Activated CD8-positive, alpha-beta T cell treated with anti-CD3 and anti-CD28 coated beads for 36 hours (primary cell): ENCODE data around the gene SPAG9. TPM values are rescaled to one million over a fixed set of nuclear protein-coding genes. Genes with fewer than 3 reads are reported as not detected.

Experiments used
- ATAC-seq: fragments of 200-7000 bp; cut with Tn5 transposase; one replicate; pipeline ENCODE4 v1.10.0; 2021; ENCODE audit warnings: mild to moderate bottlenecking, moderate library complexity
- CTCF ChIA-PET: fragments of 350-600 bp; sonication (Branson Sonifier 250); formaldehyde crosslinking; loops from one replicate; lab custom pipeline; 2021; ENCODE audit warnings: antibody characterized with exemption; lab: Charles Lee
- POLR2A ChIA-PET: fragments of 350-600 bp; sonication (Branson Sonifier 250); formaldehyde crosslinking; loops from one replicate; lab custom pipeline; 2021; ENCODE audit warnings: antibody characterized with exemption; lab: Charles Lee
- DNase-seq: peaks from one replicate; pipeline ENCODE4 v3.0.0-alpha.2; 2020
- H3K27ac Mint-ChIP-seq: one replicate; pipeline ENCODE4 v1.8.0; 2021; ENCODE audit warnings: mild to moderate bottlenecking, mixed read lengths
- H3K27me3 Mint-ChIP-seq: one replicate; pipeline ENCODE4 v1.8.0; 2021; ENCODE audit warnings: mixed read lengths
- H3K36me3 Mint-ChIP-seq: one replicate; pipeline ENCODE4 v1.8.0; 2021; ENCODE audit warnings: low read depth, mixed read lengths
- H3K4me1 Mint-ChIP-seq: one replicate; pipeline ENCODE4 v1.8.0; 2021; ENCODE audit warnings: low read depth, mixed read lengths
- H3K4me3 Mint-ChIP-seq: one replicate; pipeline ENCODE4 v1.8.0; 2021; ENCODE audit warnings: mild to moderate bottlenecking, moderate library complexity, mixed read lengths
- H3K9me3 Mint-ChIP-seq: one replicate; pipeline ENCODE4 v1.8.0; 2021; ENCODE audit warnings: mixed read lengths
- CTCF ChIP-seq: fragments of 200-600 bp; IDR thresholded peaks from one replicate; pipeline ENCODE4 v1.8.0; 2022; ENCODE audit warnings: antibody characterized with exemption, mild to moderate bottlenecking
- intact Hi-C: fragments of 100-400 bp; cut with micrococcal nuclease; formaldehyde crosslinking; loops from one replicate; pipeline ENCODE4 v1.10.0; 2022
- total RNA-seq, 2 experiments: library from RNA; stranded (reverse); gene quantifications; one replicate each; pipeline ENCODE4 v1.2.3, GENCODE V29; 2021

SPAG9 gene
- total RNA-seq, 2 experiments from 2014 or later, result 54.3 to 59.8 TPM

GRCh38 chr17:51159604-51160003, 38.9 kb upstream of the SPAG9 start:
- DNase-seq (no peak), ATAC-seq (no peak)
- no peaks in the 10 kb centered on the region for H3K27me3 Mint-ChIP-seq
- no peak overlapping the region for H3K4me3 Mint-ChIP-seq
- intact Hi-C loops, result loop anchor here (10.0 kb wide), 1 partner anchor 295 kb away; the partner anchor contains the start of gene TOB1
- no peak for TF ChIP-seq CTCF
- no peak overlapping the region for H3K27ac Mint-ChIP-seq
- peaks cover 51% of the 10 kb centered on the region for H3K36me3 Mint-ChIP-seq
- peaks cover 24% of the 10 kb centered on the region for H3K4me1 Mint-ChIP-seq
- POLR2A ChIA-PET, result interaction anchor here (0.8 to 1.4 kb wide), 2 partner anchors 12 to 107 kb away, joined by 3 to 4 read pairs; no protein-coding TSS in a partner anchor
- CTCF ChIA-PET, result interaction anchor here (0.9 kb wide), 1 partner anchor 93 kb away, joined by 3 read pairs; no protein-coding TSS in a partner anchor
- H3K9me3 Mint-ChIP-seq, result no peaks in the 10 kb centered on the region

GRCh38 chr17:51155416-51155815, 34.7 kb upstream of the SPAG9 start:
- ATAC-seq (no peak), DNase-seq (no peak)
- POLR2A ChIA-PET, result interaction anchor here (1.0 to 6.2 kb wide), 2 partner anchors 9 to 35 kb away, joined by 3 to 71 read pairs; partner anchors contain the start of genes NME2 and SPAG9
- CTCF ChIA-PET, result interaction anchor here (1.0 to 6.4 kb wide), 4 partner anchors 13 to 153 kb away, joined by 3 to 145 read pairs (median 3); no protein-coding TSS in a partner anchor
- no peaks in the 10 kb centered on the region for H3K27me3 Mint-ChIP-seq
- no peak overlapping the region for H3K27ac Mint-ChIP-seq
- H3K9me3 Mint-ChIP-seq, result no peaks in the 10 kb centered on the region
- no peak overlapping the region for H3K4me3 Mint-ChIP-seq
- intact Hi-C loops, result loop anchor here (10.0 kb wide), 1 partner anchor 291 kb away; the partner anchor contains the start of gene TOB1
- H3K36me3 Mint-ChIP-seq, result peaks cover 31% of the 10 kb centered on the region
- no peak for TF ChIP-seq CTCF
- peaks cover 24% of the 10 kb centered on the region for H3K4me1 Mint-ChIP-seq

- Mint-ChIP-seq H3K9me3 (no peaks in the 10 kb centered on the region), H3K36me3 (peaks cover 23% of the 10 kb centered on the region), H3K27ac (no peak overlapping the region), H3K27me3 (no peaks in the 10 kb centered on the region), H3K4me3 (no peak overlapping the region), H3K4me1 (peaks cover 20% of the 10 kb centered on the region)
- no peak for TF ChIP-seq CTCF
- intact Hi-C loops, result loop anchor here (5.0 to 10.0 kb wide), 2 partner anchors 152 to 289 kb away; partner anchors contain the start of gene TOB1
- DNase-seq (no peak), ATAC-seq (no peak)
- CTCF ChIA-PET, result interaction anchor here (0.9 to 6.4 kb wide), 8 partner anchors 8 to 369 kb away, joined by 3 to 145 read pairs (median 5); no protein-coding TSS in a partner anchor
- POLR2A ChIA-PET, result interaction anchor here (1.3 to 6.2 kb wide), 6 partner anchors 10 to 155 kb away, joined by 3 to 71 read pairs (median 13); partner anchors contain the start of genes NME2 and SPAG9
Measured at GRCh38 chr17:51154176-51154575, 33.5 kb upstream of the SPAG9 start.

- ATAC-seq (peak; percentile 92), DNase-seq (peak; percentile 98)
- no peaks in the 10 kb centered on the region for H3K9me3 Mint-ChIP-seq
- H3K4me3 Mint-ChIP-seq, result no peak within 1 kb of the TSS
- no peak within 1 kb of the TSS for H3K27ac Mint-ChIP-seq
- intact Hi-C loops, result loop anchor here (5.0 to 10.0 kb wide), 2 partner anchors 151 to 289 kb away; partner anchors contain the start of gene TOB1
- peak; percentile 71 for TF ChIP-seq CTCF
- ChIA-PET POLR2A (interaction anchor here (0.6 to 6.2 kb wide), 19 partner anchors 11 to 1827 kb away, joined by 3 to 71 read pairs (median 4); partner anchors contain the start of genes NME2 and SPAG9), CTCF (interaction anchor here (0.6 to 6.4 kb wide), 42 partner anchors 9 to 371 kb away, joined by 3 to 145 read pairs (median 4); partner anchors contain the start of genes NME2 and SPAG9)
- peaks cover 18% of the 10 kb centered on the region for H3K4me1 Mint-ChIP-seq
- H3K27me3 Mint-ChIP-seq, result no peaks in the 10 kb centered on the region
- H3K36me3 Mint-ChIP-seq, result peaks cover 16% of the 10 kb centered on the region
Measured at GRCh38 chr17:51153210-51154072, 32.8 kb upstream of the SPAG9 start, which contains the start of gene NME1. Gene NME1 (plus strand): TSS chr17:51153559. CDS start chr17:51155655, 2,096 bp downstream.
